ENCODE results near the gene VTA1.

DNA sequence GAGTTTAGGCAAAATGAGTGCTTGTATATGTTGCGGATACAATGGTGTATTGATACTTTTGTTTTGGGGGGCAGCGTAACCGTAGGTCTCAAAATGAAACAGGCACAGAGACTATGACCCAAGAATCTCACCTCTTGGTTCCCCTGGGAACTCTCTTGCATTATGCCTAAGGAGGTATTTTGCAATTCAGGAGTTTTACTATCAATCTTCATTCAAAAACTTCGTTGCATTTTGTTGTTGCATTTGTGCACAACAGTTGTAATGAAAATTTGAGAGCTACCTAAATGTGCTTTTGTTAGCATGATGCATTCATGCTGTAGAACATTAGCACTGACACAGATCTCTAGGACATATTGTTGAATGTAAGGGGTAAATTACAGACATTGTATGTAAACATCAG, 18.2 kb downstream of the VTA1 start:
- TF ChIP-seq CTCF (optimal IDR thresholded peaks at IDR 0.05 in 1 of 3, IDR thresholded peaks at IDR 0.05 in 1 of 3, conservative IDR thresholded peaks at IDR 0.05 in 1 of 3; ENCODE audit: extremely low read depth in 1 of 3, insufficient read depth in 2 of 3, low read length in 3 of 3) (no peak), EZH2 (IDR thresholded peaks at IDR 0.05; ENCODE audit: low read length) (no peak)
